Panc1 (cell line): ENCODE measurements around the gene GPR25. TPM values are rescaled to one million over a fixed set of nuclear protein-coding genes. Genes with fewer than 3 reads are reported as not detected.
A peak's percentile ranks its signal among the peaks of the same experiment; 100 is the strongest.

ENCODE experiments used
- ATAC-seq: fragments of 200-7000 bp; cut with Tn5 transposase; 2 replicates; pipeline ENCODE4 v1.9.1; 2020; ENCODE audit warnings: mild to moderate bottlenecking, moderate library complexity
- BruUV-seq: library from RNA; stranded (reverse); fragments of 400-500 nt; replicated peaks from 2 replicates; lab custom pipeline; 2021; lab: Mats Ljungman, UMichigan
- CTCF ChIA-PET: fragments of 300-600 bp; sonication (Branson Sonifier 250); formaldehyde crosslinking; loops from one replicate; lab custom pipeline; 2022; ENCODE audit warnings: antibody characterized with exemption; lab: Charles Lee
- POLR2A ChIA-PET: fragments of 300-600 bp; sonication (Branson Sonifier 250); formaldehyde crosslinking; loops from one replicate; lab custom pipeline; 2022; ENCODE audit warnings: antibody characterized with exemption; lab: Charles Lee
- DNase-seq: peaks from one replicate; pipeline ENCODE4 v3.0.0-alpha.2; 2010; ENCODE audit warnings: low read depth, low spot score
- H3K27ac ChIP-seq: 2 replicates; pipeline ENCODE4 v1.5.1; 2011; ENCODE audit warnings: mild to moderate bottlenecking, low read length, inconsistent platforms
- H3K27me3 ChIP-seq: fragments of 200-500 bp; sonication (Bioruptor generic); 2 replicates; pipeline ENCODE4 v1.6.0; 2014; ENCODE audit warnings: low read length, inconsistent platforms; ENCODE audit not compliant: control insufficient read depth, insufficient read depth
- H3K36me3 ChIP-seq: fragments of 200-500 bp; sonication (Bioruptor generic); 2 replicates; pipeline ENCODE4 v1.5.1; 2014; ENCODE audit warnings: inconsistent platforms, mild to moderate bottlenecking, low read length, moderate library complexity; ENCODE audit not compliant: control insufficient read depth, insufficient read depth
- H3K4me1 ChIP-seq: 2 replicates; pipeline ENCODE4 v1.5.1; 2011; ENCODE audit warnings: inconsistent platforms, mild to moderate bottlenecking, low read length, moderate library complexity; ENCODE audit not compliant: control insufficient read depth, insufficient read depth
- H3K4me3 ChIP-seq, 2 experiments: 2 replicates each; pipeline ENCODE4 v1.5.1; 2011 to 2012; ENCODE audit warnings: low read depth in 2 of 2, low read length in 2 of 2, mild to moderate bottlenecking in 2 of 2, inconsistent platforms in 1 of 2, moderate library complexity in 1 of 2
- H3K9me3 ChIP-seq: fragments of 200-500 bp; sonication (Bioruptor generic); 2 replicates; pipeline ENCODE4 v1.5.1; 2014; ENCODE audit warnings: low read depth, mild to moderate bottlenecking, inconsistent platforms, low read length, moderate library complexity; ENCODE audit not compliant: control insufficient read depth, insufficient read depth
- POLR2AphosphoS5 ChIP-seq: IDR thresholded peaks from 2 replicates; pipeline ENCODE4 v1.6.1; 2012; ENCODE audit warnings: mild to moderate bottlenecking, low read depth, low read length, moderate library complexity
- SIN3A ChIP-seq: IDR thresholded peaks from 2 replicates; pipeline ENCODE4 v1.6.1; 2012; ENCODE audit warnings: low read depth, mild to moderate bottlenecking, low read length, moderate library complexity, borderline replicate concordance; ENCODE audit not compliant: insufficient read depth
- TCF7L2 ChIP-seq: IDR thresholded peaks from 2 replicates; pipeline ENCODE4 v1.6.1; 2011; ENCODE audit warnings: mild to moderate bottlenecking, low read depth, low read length, inconsistent platforms
- in situ Hi-C: cut with HindIII; loops from 2 replicates; pipeline ENCODE4 v1.10.0; 2016; ENCODE audit warnings: low sequenced_read_pairs, low pct_unique_long_range_greater_than_20kb
- intact Hi-C: fragments of 100-400 bp; cut with micrococcal nuclease; formaldehyde crosslinking; loops from one replicate; pipeline ENCODE4 v1.10.0; 2022; ENCODE audit not compliant: unreplicated experiment
- total RNA-seq: library from RNA; stranded (reverse); gene quantifications from one replicate; pipeline ENCODE4 v1.2.1, GENCODE V29; 2021; ENCODE audit not compliant: unreplicated experiment
- TF ChIP-seq, protein P1 (sequence below): fragments of 450-650 bp; IDR thresholded peaks from 2 replicates; pipeline ENCODE4 v1.5.1; 2017; ENCODE audit warnings: mild to moderate bottlenecking
- TF ChIP-seq, protein P2 (sequence below), 2 experiments: IDR thresholded peaks; 2 replicates each; pipeline ENCODE4 v1.6.1; 2011 to 2012; ENCODE audit warnings: low read depth in 2 of 2, control low read depth in 1 of 2, low read length in 1 of 2, mild to moderate bottlenecking in 1 of 2, moderate library complexity in 1 of 2; ENCODE audit not compliant: insufficient read depth in 1 of 2

Gene GPR25
- total RNA-seq, 1 experiment from 2014 or later, result not detected

DNA sequence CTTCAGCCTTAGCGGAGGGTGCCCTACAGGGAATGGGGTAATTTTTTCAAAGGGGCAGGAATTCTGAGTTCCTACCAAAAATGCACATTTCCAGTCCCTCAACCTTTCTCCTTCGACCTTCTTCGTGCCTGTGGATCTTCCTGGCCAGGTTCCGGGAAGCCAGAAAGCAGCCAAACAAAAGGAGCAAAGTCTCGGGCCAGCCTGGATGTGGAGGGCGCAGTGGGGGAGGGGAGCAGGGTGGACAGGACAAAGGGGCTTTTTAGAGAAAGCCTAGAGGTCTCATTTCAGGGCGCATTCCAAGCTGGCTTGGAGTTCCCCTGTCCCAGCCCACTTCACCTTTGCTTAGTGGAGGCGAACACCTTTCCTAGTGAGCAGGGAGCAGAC, 19.0 kb downstream of the GPR25 start:
- TF ChIP-seq, protein P1, sequence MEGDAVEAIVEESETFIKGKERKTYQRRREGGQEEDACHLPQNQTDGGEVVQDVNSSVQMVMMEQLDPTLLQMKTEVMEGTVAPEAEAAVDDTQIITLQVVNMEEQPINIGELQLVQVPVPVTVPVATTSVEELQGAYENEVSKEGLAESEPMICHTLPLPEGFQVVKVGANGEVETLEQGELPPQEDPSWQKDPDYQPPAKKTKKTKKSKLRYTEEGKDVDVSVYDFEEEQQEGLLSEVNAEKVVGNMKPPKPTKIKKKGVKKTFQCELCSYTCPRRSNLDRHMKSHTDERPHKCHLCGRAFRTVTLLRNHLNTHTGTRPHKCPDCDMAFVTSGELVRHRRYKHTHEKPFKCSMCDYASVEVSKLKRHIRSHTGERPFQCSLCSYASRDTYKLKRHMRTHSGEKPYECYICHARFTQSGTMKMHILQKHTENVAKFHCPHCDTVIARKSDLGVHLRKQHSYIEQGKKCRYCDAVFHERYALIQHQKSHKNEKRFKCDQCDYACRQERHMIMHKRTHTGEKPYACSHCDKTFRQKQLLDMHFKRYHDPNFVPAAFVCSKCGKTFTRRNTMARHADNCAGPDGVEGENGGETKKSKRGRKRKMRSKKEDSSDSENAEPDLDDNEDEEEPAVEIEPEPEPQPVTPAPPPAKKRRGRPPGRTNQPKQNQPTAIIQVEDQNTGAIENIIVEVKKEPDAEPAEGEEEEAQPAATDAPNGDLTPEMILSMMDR, result no peak
- TF ChIP-seq, protein P2, sequence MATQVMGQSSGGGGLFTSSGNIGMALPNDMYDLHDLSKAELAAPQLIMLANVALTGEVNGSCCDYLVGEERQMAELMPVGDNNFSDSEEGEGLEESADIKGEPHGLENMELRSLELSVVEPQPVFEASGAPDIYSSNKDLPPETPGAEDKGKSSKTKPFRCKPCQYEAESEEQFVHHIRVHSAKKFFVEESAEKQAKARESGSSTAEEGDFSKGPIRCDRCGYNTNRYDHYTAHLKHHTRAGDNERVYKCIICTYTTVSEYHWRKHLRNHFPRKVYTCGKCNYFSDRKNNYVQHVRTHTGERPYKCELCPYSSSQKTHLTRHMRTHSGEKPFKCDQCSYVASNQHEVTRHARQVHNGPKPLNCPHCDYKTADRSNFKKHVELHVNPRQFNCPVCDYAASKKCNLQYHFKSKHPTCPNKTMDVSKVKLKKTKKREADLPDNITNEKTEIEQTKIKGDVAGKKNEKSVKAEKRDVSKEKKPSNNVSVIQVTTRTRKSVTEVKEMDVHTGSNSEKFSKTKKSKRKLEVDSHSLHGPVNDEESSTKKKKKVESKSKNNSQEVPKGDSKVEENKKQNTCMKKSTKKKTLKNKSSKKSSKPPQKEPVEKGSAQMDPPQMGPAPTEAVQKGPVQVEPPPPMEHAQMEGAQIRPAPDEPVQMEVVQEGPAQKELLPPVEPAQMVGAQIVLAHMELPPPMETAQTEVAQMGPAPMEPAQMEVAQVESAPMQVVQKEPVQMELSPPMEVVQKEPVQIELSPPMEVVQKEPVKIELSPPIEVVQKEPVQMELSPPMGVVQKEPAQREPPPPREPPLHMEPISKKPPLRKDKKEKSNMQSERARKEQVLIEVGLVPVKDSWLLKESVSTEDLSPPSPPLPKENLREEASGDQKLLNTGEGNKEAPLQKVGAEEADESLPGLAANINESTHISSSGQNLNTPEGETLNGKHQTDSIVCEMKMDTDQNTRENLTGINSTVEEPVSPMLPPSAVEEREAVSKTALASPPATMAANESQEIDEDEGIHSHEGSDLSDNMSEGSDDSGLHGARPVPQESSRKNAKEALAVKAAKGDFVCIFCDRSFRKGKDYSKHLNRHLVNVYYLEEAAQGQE (IDR thresholded peaks at IDR 0.05; ENCODE audit: insufficient read depth in 1 of 2, low read depth in 2 of 2, low read length in 1 of 2), result no peak
- TF ChIP-seq SIN3A (no peak), TCF7L2 (no peak), POLR2AphosphoS5 (no peak)
- H3K27me3 ChIP-seq, result no peaks in the 10 kb centered on the region
- peak overlapping the region; percentile 52 for H3K4me3 ChIP-seq
- H3K4me1 ChIP-seq, result peaks cover 24% of the 10 kb centered on the region
- ChIA-PET POLR2A (no interaction called here), CTCF (no interaction called here)
- no peaks in the 10 kb centered on the region for H3K36me3 ChIP-seq
- H3K9me3 ChIP-seq, result no peaks in the 10 kb centered on the region
- peak overlapping the region; percentile 82 for H3K27ac ChIP-seq
- no peak for ATAC-seq
- intact Hi-C loops (no loop called here), in situ Hi-C loops (no loop called here)
- no TSS peak for BruUV-seq
- DNase-seq, result no peak

DNA sequence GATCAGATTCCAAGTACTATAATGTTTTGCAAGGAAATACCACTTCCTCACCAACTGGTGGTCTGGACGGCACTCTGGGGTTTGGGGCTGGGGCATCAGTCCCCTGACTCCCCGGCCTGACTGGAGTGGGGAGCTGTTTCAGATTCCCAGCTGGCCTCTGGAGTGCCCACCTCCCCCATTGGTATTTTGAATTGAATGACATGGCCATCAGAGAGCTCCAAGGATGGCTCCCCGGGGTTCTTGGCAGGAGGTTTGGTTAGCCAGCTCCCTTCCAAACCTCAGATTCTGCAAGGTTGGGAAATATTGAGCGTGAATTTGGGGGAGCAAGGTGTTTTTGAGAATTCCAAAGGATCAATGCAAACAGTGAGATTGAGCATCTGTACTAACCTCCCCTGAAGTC, 19.8 kb downstream of the GPR25 start:
- no peaks in the 10 kb centered on the region for H3K36me3 ChIP-seq
- ATAC-seq (no peak), DNase-seq (no peak)
- H3K27ac ChIP-seq, result no peak overlapping the region
- BruUV-seq, result no TSS peak
- peaks cover 24% of the 10 kb centered on the region for H3K4me1 ChIP-seq
- POLR2A ChIA-PET, result no interaction called here
- in situ Hi-C loops (no loop called here), intact Hi-C loops (no loop called here)
- no peaks in the 10 kb centered on the region for H3K9me3 ChIP-seq
- no peak overlapping the region for H3K4me3 ChIP-seq
- no peaks in the 10 kb centered on the region for H3K27me3 ChIP-seq
- CTCF ChIA-PET, result no interaction called here
- TF ChIP-seq SIN3A (no peak), POLR2AphosphoS5 (no peak)
- TF ChIP-seq, protein P1, result no peak
